Natural killer cell (primary cell): ENCODE data around the gene CHN2. TPM values are rescaled to one million over a fixed set of nuclear protein-coding genes. Genes with fewer than 3 reads are reported as not detected.
A peak's percentile ranks its signal among the peaks of the same experiment; 100 is the strongest.

ENCODE experiments used
- ATAC-seq, 3 donors: fragments of 150-1000 bp in 2 of 3; fragments of 200-7000 bp in 1 of 3; cut with Tn5 transposase; 1 replicate in 1 of 3; 2 replicates in 2 of 3; pipeline ENCODE4 v1.10.0; 2021; ENCODE audit warnings: mild to moderate bottlenecking in 2 of 3, moderate library complexity in 2 of 3
- DNase-seq, 2 donors: peaks; one replicate each; pipeline versions ENCODE4 v3.0.0 to v3.0.0-alpha.2; 2013 to 2021; ENCODE audit warnings: mixed read lengths in 1 of 2
- H3K27ac ChIP-seq: one replicate; pipeline ENCODE4 v1.5.1; 2013; ENCODE audit warnings: mild to moderate bottlenecking, low read length
- H3K27me3 ChIP-seq: one replicate; pipeline ENCODE4 v1.6.1; 2013; ENCODE audit warnings: low read length; ENCODE audit not compliant: control insufficient read depth, insufficient read depth
- H3K36me3 ChIP-seq: one replicate; pipeline ENCODE4 v1.6.1; 2013; ENCODE audit warnings: low read length; ENCODE audit not compliant: control insufficient read depth, insufficient read depth
- H3K4me1 ChIP-seq: one replicate; pipeline ENCODE4 v1.6.1; 2013; ENCODE audit warnings: low read length; ENCODE audit not compliant: control insufficient read depth, insufficient read depth
- H3K4me3 ChIP-seq: one replicate; pipeline ENCODE4 v1.5.1; 2013; ENCODE audit warnings: low read length
- H3K9me3 ChIP-seq: one replicate; pipeline ENCODE4 v1.6.1; 2013; ENCODE audit warnings: low read length; ENCODE audit not compliant: control insufficient read depth, insufficient read depth
- H3K27ac Mint-ChIP-seq, 2 donors: one replicate each; pipeline ENCODE4 v1.8.0; 2022; ENCODE audit warnings: mild to moderate bottlenecking in 2 of 2, mixed read lengths in 2 of 2, moderate library complexity in 1 of 2
- H3K27me3 Mint-ChIP-seq, 2 donors: one replicate each; pipeline ENCODE4 v1.8.0; 2022; ENCODE audit warnings: low read depth in 2 of 2, mixed read lengths in 2 of 2
- H3K36me3 Mint-ChIP-seq: one replicate; pipeline ENCODE4 v1.8.0; 2022; ENCODE audit warnings: mixed read lengths
- H3K4me1 Mint-ChIP-seq, 2 donors: one replicate each; pipeline ENCODE4 v1.8.0; 2022; ENCODE audit warnings: mixed read lengths in 2 of 2
- H3K4me3 Mint-ChIP-seq: one replicate; pipeline ENCODE4 v1.8.0; 2022; ENCODE audit warnings: mild to moderate bottlenecking, moderate library complexity, mixed read lengths
- H3K9me3 Mint-ChIP-seq, 2 donors: one replicate each; pipeline ENCODE4 v1.8.0; 2022; ENCODE audit warnings: mixed read lengths in 2 of 2
- WGBS: methylation state at CpG from one replicate; pipeline ENCODE4 v1.1.7; 2013; ENCODE audit warnings: missing lambda C conversion rate; ENCODE audit not compliant: insufficient coverage; 5-methylcytosine and 5-hydroxymethylcytosine counted together
- intact Hi-C: fragments of 100-400 bp; cut with micrococcal nuclease; formaldehyde crosslinking; loops from one replicate; pipeline ENCODE4 v1.14.2; 2022
- total RNA-seq, 4 donors: library from RNA; stranded (reverse); fragments of 120-200 nt in 1 of 4; gene quantifications; one replicate each; pipeline versions ENCODE4 v1.2.3 to v1.2.4, GENCODE V29; 2013 to 2022
- TF ChIP-seq, protein P1 (sequence below): fragments of 200-600 bp; IDR thresholded peaks from one replicate; pipeline ENCODE4 v1.8.0; 2022; ENCODE audit warnings: antibody characterized with exemption

Gene CHN2
- total RNA-seq, 3 donors from 2014 or later (not counting 1 experiment from before 2014, with no cell fraction given) = 23.2 to 40.6 (median 30.2) TPM

DNA sequence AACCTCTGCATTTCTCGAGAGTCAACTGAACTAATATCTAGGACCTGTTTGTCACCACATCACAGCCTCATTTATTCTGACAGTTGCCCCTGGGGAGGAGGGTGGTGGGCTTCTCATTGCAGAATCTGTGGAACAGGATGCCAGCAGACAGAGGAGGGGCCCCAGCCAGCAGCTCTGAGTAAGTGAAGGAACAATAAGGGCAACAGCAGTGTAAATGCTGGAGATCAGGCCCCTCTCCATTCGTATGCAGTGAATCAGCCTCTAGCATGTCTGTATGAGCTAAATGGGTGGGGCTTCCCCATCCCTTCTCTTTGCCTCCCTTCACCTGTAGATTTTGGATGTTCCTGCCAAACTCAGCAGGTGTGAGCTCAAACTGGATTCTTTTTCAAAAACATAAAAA lies 40.5 kb upstream of the CHN2 start:
- H3K4me1 ChIP-seq = peaks cover 12% of the 10 kb centered on the region
- H3K27me3 Mint-ChIP-seq = peaks cover 11% of the 10 kb centered on the region in 2 donors
- 86% methylated on average over 1 of the region's 2 CpGs for WGBS

DNA sequence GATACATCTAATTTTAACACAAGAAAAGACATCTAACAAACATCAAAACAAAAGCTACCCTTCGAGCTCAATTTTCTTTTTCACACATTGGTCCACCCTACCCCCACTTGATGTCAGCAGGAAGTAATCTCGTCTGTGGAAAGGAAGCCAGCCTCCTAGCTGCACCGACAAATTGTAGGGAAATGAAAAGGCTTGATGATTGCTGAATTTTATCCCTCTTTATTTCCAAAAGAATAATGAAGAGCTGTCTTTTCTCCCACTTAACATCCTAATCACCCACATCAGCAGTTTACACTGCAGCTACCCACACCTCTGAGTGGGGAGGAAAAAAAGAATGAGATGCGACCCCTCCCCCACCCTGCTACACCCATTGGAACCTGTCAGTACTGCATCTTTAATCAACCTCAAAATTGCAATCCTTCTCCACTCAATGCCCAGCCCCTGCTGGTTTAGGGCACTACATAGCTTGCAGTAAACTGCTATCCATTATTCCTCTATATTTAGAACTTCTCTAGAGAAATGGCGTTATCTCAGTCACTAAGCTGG lies 37.6 kb upstream of the CHN2 start:
- ATAC-seq (peak; percentile 57 to 80 (median 62)), DNase-seq (peak in 1 of 2 donors; percentile 53)
- peak overlapping the region in 1 of 2 donors; percentile 26 for H3K27ac Mint-ChIP-seq
- intact Hi-C loops = no loop called here
- H3K4me1 Mint-ChIP-seq = peaks cover 24 to 26% of the 10 kb centered on the region in 2 donors
- H3K27me3 ChIP-seq = no peaks in the 10 kb centered on the region
- TF ChIP-seq, protein P1, sequence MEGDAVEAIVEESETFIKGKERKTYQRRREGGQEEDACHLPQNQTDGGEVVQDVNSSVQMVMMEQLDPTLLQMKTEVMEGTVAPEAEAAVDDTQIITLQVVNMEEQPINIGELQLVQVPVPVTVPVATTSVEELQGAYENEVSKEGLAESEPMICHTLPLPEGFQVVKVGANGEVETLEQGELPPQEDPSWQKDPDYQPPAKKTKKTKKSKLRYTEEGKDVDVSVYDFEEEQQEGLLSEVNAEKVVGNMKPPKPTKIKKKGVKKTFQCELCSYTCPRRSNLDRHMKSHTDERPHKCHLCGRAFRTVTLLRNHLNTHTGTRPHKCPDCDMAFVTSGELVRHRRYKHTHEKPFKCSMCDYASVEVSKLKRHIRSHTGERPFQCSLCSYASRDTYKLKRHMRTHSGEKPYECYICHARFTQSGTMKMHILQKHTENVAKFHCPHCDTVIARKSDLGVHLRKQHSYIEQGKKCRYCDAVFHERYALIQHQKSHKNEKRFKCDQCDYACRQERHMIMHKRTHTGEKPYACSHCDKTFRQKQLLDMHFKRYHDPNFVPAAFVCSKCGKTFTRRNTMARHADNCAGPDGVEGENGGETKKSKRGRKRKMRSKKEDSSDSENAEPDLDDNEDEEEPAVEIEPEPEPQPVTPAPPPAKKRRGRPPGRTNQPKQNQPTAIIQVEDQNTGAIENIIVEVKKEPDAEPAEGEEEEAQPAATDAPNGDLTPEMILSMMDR = no peak
- H3K4me3 ChIP-seq = no peak overlapping the region
- 88% methylated on average over 1 of the region's 5 CpGs for WGBS
- peak overlapping the region; percentile 55 for H3K4me3 Mint-ChIP-seq
- H3K9me3 ChIP-seq = no peaks in the 10 kb centered on the region
- peaks cover 12% of the 10 kb centered on the region for H3K4me1 ChIP-seq
- no peak overlapping the region for H3K27ac ChIP-seq
- H3K27me3 Mint-ChIP-seq = peaks cover 0 to 13% of the 10 kb centered on the region in 2 donors
- H3K36me3 ChIP-seq = no peaks in the 10 kb centered on the region
- H3K36me3 Mint-ChIP-seq = no peaks in the 10 kb centered on the region
- H3K9me3 Mint-ChIP-seq = no peaks in the 10 kb centered on the region

More for the DNA sequence above, 40.5 kb upstream of the CHN2 start:
- Histone ChIP-seq H3K27me3 (no peaks in the 10 kb centered on the region), H3K27ac (no peak overlapping the region), H3K36me3 (no peaks in the 10 kb centered on the region), H3K4me3 (no peak overlapping the region), H3K9me3 (no peaks in the 10 kb centered on the region)
- H3K27ac Mint-ChIP-seq = no peak overlapping the region
- DNase-seq (no peak), ATAC-seq (no peak)
- intact Hi-C loops = no loop called here
- peaks cover 24 to 26% of the 10 kb centered on the region in 2 donors for H3K4me1 Mint-ChIP-seq
- TF ChIP-seq, protein P1 = no peak
- H3K9me3 Mint-ChIP-seq = no peaks in the 10 kb centered on the region
- no peaks in the 10 kb centered on the region for H3K36me3 Mint-ChIP-seq
- H3K4me3 Mint-ChIP-seq = no peak overlapping the region

DNA sequence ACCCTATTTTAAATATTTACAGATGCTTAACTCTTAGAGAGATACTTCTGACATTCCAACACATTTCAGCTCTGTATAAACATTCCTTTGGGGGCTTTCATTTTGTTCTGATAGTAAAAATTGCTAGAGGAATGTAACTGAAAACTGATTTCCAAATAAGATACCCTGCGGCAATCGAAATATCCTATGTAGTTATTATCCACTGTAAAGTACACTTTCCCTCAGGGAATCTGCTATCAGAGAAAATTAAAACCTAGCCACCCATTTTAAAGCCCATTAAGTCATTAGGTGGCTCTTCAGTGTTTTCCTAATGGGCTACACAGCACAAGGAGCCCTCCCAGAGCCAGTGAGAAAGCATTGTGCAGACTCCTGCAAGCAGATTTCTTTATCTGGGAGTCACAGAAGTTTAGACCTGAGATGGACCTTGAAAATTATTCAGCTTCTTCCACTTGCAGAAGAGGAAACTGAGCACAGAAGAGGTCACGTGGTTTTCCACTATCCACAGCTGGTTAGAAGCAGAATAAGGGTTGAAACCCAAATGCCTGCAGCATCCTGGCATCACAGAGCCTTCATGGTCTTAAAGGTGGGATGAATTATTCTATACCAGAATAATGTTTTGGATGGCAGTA lies 35.7 kb upstream of the CHN2 start:
- peaks cover 3 to 10% of the 10 kb centered on the region in 2 donors for H3K27me3 Mint-ChIP-seq
- H3K27ac Mint-ChIP-seq = no peak overlapping the region
- Histone ChIP-seq H3K4me1 (peaks cover 12% of the 10 kb centered on the region), H3K4me3 (no peak overlapping the region), H3K27ac (no peak overlapping the region), H3K9me3 (no peaks in the 10 kb centered on the region), H3K27me3 (no peaks in the 10 kb centered on the region), H3K36me3 (no peaks in the 10 kb centered on the region)
- WGBS = 71% methylated on average over 3 of the region's 3 CpGs
- peaks cover 24 to 26% of the 10 kb centered on the region in 2 donors for H3K4me1 Mint-ChIP-seq
- no peaks in the 10 kb centered on the region for H3K9me3 Mint-ChIP-seq
- TF ChIP-seq, protein P1 = no peak
- ATAC-seq (no peak), DNase-seq (no peak)
- intact Hi-C loops = no loop called here
- H3K4me3 Mint-ChIP-seq = no peak overlapping the region
- H3K36me3 Mint-ChIP-seq = no peaks in the 10 kb centered on the region
